ENCODE data around the gene SMIM26. TPM values are rescaled to one million over a fixed set of nuclear protein-coding genes. Genes with fewer than 3 reads are reported as not detected.

The SMIM26 gene
- total and polyA plus RNA-seq, 9 of the 15 experiments (the other 6 are each of a cell fraction or from before 2014, with no cell fraction given): 46.9 to 186 (median 86.5) TPM

GRCh38 chr20:18566892-18567738 is at the start of gene SMIM26 (continued):
- TF ChIP-seq, protein P1, sequence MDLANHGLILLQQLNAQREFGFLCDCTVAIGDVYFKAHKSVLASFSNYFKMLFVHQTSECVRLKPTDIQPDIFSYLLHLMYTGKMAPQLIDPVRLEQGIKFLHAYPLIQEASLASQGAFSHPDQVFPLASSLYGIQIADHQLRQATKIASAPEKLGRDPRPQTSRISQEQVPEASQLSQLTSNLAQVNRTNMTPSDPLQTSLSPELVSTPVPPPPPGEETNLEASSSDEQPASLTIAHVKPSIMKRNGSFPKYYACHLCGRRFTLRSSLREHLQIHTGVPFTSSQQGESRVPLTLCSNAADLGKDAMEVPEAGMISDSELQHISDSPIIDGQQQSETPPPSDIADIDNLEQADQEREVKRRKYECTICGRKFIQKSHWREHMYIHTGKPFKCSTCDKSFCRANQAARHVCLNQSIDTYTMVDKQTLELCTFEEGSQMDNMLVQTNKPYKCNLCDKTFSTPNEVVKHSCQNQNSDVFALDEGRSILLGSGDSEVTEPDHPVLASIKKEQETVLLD (IDR thresholded peaks at IDR 0.05): no peak
- TF ChIP-seq ZBED1 (IDR thresholded peaks at IDR 0.05): no peak
- TF ChIP-seq NR2F6 (CRISPR knock-in tag; IDR thresholded peaks at IDR 0.05): no peak
- TF ChIP-seq U2AF1 (optimal IDR thresholded peaks at IDR 0.05; ENCODE audit: low read depth, low read length): no peak
- no peak for TF ChIP-seq PHB (CRISPR knock-in tag; IDR thresholded peaks at IDR 0.05)
- TF ChIP-seq, protein P2, sequence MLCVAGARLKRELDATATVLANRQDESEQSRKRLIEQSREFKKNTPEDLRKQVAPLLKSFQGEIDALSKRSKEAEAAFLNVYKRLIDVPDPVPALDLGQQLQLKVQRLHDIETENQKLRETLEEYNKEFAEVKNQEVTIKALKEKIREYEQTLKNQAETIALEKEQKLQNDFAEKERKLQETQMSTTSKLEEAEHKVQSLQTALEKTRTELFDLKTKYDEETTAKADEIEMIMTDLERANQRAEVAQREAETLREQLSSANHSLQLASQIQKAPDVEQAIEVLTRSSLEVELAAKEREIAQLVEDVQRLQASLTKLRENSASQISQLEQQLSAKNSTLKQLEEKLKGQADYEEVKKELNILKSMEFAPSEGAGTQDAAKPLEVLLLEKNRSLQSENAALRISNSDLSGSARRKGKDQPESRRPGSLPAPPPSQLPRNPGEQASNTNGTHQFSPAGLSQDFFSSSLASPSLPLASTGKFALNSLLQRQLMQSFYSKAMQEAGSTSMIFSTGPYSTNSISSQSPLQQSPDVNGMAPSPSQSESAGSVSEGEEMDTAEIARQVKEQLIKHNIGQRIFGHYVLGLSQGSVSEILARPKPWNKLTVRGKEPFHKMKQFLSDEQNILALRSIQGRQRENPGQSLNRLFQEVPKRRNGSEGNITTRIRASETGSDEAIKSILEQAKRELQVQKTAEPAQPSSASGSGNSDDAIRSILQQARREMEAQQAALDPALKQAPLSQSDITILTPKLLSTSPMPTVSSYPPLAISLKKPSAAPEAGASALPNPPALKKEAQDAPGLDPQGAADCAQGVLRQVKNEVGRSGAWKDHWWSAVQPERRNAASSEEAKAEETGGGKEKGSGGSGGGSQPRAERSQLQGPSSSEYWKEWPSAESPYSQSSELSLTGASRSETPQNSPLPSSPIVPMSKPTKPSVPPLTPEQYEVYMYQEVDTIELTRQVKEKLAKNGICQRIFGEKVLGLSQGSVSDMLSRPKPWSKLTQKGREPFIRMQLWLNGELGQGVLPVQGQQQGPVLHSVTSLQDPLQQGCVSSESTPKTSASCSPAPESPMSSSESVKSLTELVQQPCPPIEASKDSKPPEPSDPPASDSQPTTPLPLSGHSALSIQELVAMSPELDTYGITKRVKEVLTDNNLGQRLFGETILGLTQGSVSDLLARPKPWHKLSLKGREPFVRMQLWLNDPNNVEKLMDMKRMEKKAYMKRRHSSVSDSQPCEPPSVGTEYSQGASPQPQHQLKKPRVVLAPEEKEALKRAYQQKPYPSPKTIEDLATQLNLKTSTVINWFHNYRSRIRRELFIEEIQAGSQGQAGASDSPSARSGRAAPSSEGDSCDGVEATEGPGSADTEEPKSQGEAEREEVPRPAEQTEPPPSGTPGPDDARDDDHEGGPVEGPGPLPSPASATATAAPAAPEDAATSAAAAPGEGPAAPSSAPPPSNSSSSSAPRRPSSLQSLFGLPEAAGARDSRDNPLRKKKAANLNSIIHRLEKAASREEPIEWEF (CRISPR knock-in tag; IDR thresholded peaks at IDR 0.05): no peak
- no peak for TF ChIP-seq ID3 (CRISPR knock-in tag; IDR thresholded peaks at IDR 0.05)
- peak; percentile 40; the same call in 1 of the 2 replicates for TF ChIP-seq ID3 (tag; IDR thresholded peaks at IDR 0.05)
- TF ChIP-seq, protein P3, sequence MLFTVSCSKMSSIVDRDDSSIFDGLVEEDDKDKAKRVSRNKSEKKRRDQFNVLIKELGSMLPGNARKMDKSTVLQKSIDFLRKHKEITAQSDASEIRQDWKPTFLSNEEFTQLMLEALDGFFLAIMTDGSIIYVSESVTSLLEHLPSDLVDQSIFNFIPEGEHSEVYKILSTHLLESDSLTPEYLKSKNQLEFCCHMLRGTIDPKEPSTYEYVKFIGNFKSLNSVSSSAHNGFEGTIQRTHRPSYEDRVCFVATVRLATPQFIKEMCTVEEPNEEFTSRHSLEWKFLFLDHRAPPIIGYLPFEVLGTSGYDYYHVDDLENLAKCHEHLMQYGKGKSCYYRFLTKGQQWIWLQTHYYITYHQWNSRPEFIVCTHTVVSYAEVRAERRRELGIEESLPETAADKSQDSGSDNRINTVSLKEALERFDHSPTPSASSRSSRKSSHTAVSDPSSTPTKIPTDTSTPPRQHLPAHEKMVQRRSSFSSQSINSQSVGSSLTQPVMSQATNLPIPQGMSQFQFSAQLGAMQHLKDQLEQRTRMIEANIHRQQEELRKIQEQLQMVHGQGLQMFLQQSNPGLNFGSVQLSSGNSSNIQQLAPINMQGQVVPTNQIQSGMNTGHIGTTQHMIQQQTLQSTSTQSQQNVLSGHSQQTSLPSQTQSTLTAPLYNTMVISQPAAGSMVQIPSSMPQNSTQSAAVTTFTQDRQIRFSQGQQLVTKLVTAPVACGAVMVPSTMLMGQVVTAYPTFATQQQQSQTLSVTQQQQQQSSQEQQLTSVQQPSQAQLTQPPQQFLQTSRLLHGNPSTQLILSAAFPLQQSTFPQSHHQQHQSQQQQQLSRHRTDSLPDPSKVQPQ (CRISPR knock-in tag; IDR thresholded peaks at IDR 0.05; ENCODE audit: borderline replicate concordance): no peak
- TF ChIP-seq SAFB2 (IDR thresholded peaks at IDR 0.05; ENCODE audit: borderline replicate concordance, low read depth, low read length, severe bottlenecking): no peak
- TF ChIP-seq EP400 (IDR thresholded peaks at IDR 0.05): peak; percentile 76
- TF ChIP-seq SRF (CRISPR knock-in tag; IDR thresholded peaks at IDR 0.05): no peak
- TF ChIP-seq CBFA2T3 (IDR thresholded peaks at IDR 0.05): no peak
- peak; percentile 54 for TF ChIP-seq SAP30 (IDR thresholded peaks at IDR 0.05; ENCODE audit: borderline replicate concordance, insufficient read depth, low read depth, low read length, poor library complexity, severe bottlenecking)
- no peak for TF ChIP-seq ZBTB1 (CRISPR knock-in tag; IDR thresholded peaks at IDR 0.05; ENCODE audit: borderline replicate concordance, low read depth)
- no peak for TF ChIP-seq OTX1 (CRISPR knock-in tag; IDR thresholded peaks at IDR 0.05)
